Activated CD4-positive, alpha-beta T cell treated with anti-CD3 and anti-CD28 coated beads for 36 hours (primary cell): ENCODE data around the gene SERPINC1. TPM values are rescaled to one million over a fixed set of nuclear protein-coding genes. Genes with fewer than 3 reads are reported as not detected.

ENCODE experiments used
- ATAC-seq: fragments of 200-7000 bp; cut with Tn5 transposase; one replicate; pipeline ENCODE4 v1.10.0; 2021; ENCODE audit warnings: mild to moderate bottlenecking, moderate library complexity
- CTCF ChIA-PET: fragments of 350-600 bp; sonication (Branson Sonifier 250); formaldehyde crosslinking; loops from one replicate; lab custom pipeline; 2021; ENCODE audit warnings: antibody characterized with exemption; lab: Charles Lee
- POLR2A ChIA-PET: fragments of 350-600 bp; sonication (Branson Sonifier 250); formaldehyde crosslinking; loops from one replicate; lab custom pipeline; 2021; ENCODE audit warnings: antibody characterized with exemption, inconsistent platforms; lab: Charles Lee
- DNase-seq: peaks from one replicate; pipeline ENCODE4 v3.0.0-alpha.2; 2020
- H3K27ac Mint-ChIP-seq: one replicate; pipeline ENCODE4 v1.8.0; 2021; ENCODE audit warnings: mixed read lengths
- H3K27me3 Mint-ChIP-seq: one replicate; pipeline ENCODE4 v1.8.0; 2021; ENCODE audit warnings: mixed read lengths
- H3K36me3 Mint-ChIP-seq: one replicate; pipeline ENCODE4 v1.8.0; 2021; ENCODE audit warnings: low read depth, mixed read lengths
- H3K4me1 Mint-ChIP-seq: one replicate; pipeline ENCODE4 v1.8.0; 2021; ENCODE audit warnings: mixed read lengths
- H3K4me3 Mint-ChIP-seq: one replicate; pipeline ENCODE4 v1.8.0; 2021; ENCODE audit warnings: mild to moderate bottlenecking, moderate library complexity, mixed read lengths
- H3K9me3 Mint-ChIP-seq: one replicate; pipeline ENCODE4 v1.8.0; 2021; ENCODE audit warnings: low read depth, mixed read lengths
- intact Hi-C, 2 experiments: fragments of 100-400 bp; cut with DNase I in 1 of 2; cut with micrococcal nuclease in 1 of 2; formaldehyde crosslinking; loops; one replicate each; pipeline versions ENCODE4 v1.14.2 to v1.15.1; 2022 to 2024; cut with DNase I, micrococcal nuclease
- total RNA-seq, 2 experiments: library from RNA; stranded (reverse); gene quantifications; one replicate each; pipeline ENCODE4 v1.2.3, GENCODE V29; 2021

Gene SERPINC1
- total RNA-seq, 2 experiments from 2014 or later: 0.25 TPM; not detected in 1

DNA sequence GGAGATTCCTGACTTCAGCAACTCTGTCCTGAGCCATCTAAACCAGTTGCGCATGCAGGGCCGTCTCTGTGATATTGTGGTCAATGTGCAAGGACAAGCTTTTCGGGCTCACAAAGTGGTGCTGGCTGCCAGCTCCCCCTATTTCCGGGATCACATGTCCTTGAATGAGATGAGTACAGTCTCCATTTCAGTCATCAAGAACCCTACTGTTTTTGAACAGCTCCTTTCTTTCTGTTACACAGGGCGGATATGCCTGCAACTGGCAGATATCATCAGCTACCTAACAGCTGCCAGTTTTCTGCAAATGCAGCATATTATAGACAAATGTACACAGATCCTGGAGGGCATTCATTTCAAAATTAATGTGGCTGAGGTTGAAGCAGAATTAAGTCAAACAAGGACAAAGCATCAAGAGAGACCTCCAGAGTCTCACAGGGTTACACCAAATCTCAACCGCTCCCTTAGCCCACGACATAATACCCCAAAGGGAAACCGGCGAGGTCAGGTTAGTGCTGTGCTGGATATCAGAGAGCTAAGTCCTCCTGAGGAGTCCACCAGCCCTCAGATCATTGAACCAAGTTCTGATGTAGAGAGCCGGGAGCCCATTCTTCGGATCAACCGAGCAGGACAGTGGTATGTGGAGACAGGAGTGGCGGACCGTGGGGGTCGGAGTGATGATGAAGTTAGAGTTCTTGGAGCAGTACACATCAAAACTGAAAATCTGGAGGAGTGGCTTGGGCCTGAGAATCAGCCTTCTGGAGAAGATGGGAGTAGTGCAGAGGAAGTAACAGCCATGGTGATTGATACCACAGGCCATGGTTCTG, 46.7 kb downstream of the SERPINC1 start:
- DNase-seq (peak; percentile 59), ATAC-seq (peak; percentile 9)
- Mint-ChIP-seq H3K9me3 (no peaks in the 10 kb centered on the region), H3K27ac (peak overlapping the region; percentile 86), H3K4me3 (peak overlapping the region; percentile 91), H3K27me3 (no peaks in the 10 kb centered on the region), H3K4me1 (peaks cover 45% of the 10 kb centered on the region), H3K36me3 (peaks cover 51% of the 10 kb centered on the region)
- CTCF ChIA-PET: interaction anchor here (1.6 to 1.7 kb wide), 2 partner anchors 17 to 183 kb away, joined by 3 read pairs; no protein-coding TSS in a partner anchor
- intact Hi-C loops: loop anchor here (2.0 to 10.0 kb wide), 2 partner anchors 344 to 346 kb away; no protein-coding TSS in a partner anchor
- POLR2A ChIA-PET: interaction anchor here (1.0 to 1.2 kb wide), 2 partner anchors 9 to 394 kb away, joined by 3 to 5 read pairs; partner anchors contain the start of gene PRDX6

GRCh38 chr1:173869021-173869359, 48.1 kb downstream of the SERPINC1 start:
- H3K4me3 Mint-ChIP-seq: peak overlapping the region; percentile 91
- no peaks in the 10 kb centered on the region for H3K9me3 Mint-ChIP-seq
- ChIA-PET POLR2A (interaction anchor here (1.0 to 1.9 kb wide), 4 partner anchors 43 to 1230 kb away, joined by 3 to 10 read pairs (median 4); partner anchors contain the start of gene RC3H1), CTCF (interaction anchor here (0.6 to 1.7 kb wide), 7 partner anchors 18 to 1050 kb away, joined by 3 to 5 read pairs (median 3); partner anchors contain the start of gene DARS2)
- intact Hi-C loops: loop anchor here (2.0 to 10.0 kb wide), 8 partner anchors 154 to 1326 kb away; partner anchors contain the start of genes KIAA0040 (in 2 of the 2), RABGAP1L (in 2 of the 2), CACYBP (in 1 of the 2) and KLHL20 (in 1 of the 2)
- ATAC-seq (no peak), DNase-seq (no peak)
- peak overlapping the region; percentile 96 for H3K27ac Mint-ChIP-seq
- no peaks in the 10 kb centered on the region for H3K27me3 Mint-ChIP-seq
- H3K36me3 Mint-ChIP-seq: peaks cover 60% of the 10 kb centered on the region
- peaks cover 55% of the 10 kb centered on the region for H3K4me1 Mint-ChIP-seq

DNA sequence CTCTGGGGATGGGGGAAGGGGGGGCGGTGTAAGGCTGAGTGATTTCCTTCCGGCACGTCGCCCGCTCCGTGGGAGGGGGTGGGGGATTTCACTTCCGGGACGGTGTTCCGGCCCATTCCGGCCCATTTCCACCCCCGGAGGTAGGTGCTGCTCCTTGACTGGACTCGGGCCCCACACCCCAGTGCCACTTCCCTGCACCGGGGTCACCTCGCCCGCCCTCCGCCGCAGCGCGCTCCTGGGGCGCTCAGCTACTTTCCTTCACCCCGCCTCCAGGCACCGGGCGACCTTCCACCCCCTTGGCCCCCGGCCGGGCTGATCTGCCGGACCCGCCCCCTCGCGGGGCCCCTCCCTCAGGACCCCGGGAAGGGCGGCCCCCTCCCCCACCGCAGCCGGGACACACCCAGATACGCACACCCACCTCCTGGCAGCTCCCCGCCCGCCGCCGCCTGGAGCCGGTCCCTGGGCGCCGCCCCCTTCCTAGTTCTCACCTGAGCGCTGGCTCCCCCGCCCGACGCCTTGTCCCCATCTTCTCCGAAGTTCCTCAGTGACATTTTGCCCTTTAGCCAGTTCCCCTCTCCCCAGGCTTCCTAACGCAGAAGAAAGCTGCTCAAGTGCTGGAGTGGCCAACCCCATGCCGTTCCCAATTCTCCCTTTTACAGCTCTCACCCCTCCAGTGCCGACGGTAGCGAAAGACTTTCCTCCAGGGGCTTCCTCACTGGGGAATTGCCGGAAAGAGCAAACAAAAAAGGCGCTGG, 48.7 kb downstream of the SERPINC1 start, which contains the start of gene ZBTB37:
Gene ZBTB37, plus strand, starts transcription at position 115 of the 755 bp plus-strand sequence. CDS start 1,846 bp downstream, outside the sequence.
- peak within 1 kb of the TSS; percentile 97 for H3K27ac Mint-ChIP-seq
- H3K9me3 Mint-ChIP-seq: no peaks in the 10 kb centered on the region
- peaks cover 65% of the 10 kb centered on the region for H3K36me3 Mint-ChIP-seq
- peak within 1 kb of the TSS; percentile 91 for H3K4me3 Mint-ChIP-seq
- POLR2A ChIA-PET: interaction anchor here (0.6 to 1.9 kb wide), 13 partner anchors 10 to 1229 kb away, joined by 3 to 14 read pairs (median 3); partner anchors contain the start of genes CACYBP, CENPL, DARS2 and RC3H1
- CTCF ChIA-PET: interaction anchor here (0.6 to 1.7 kb wide), 9 partner anchors 19 to 1049 kb away, joined by 3 to 5 read pairs (median 3); partner anchors contain the start of gene DARS2
- peaks cover 60% of the 10 kb centered on the region for H3K4me1 Mint-ChIP-seq
- no peaks in the 10 kb centered on the region for H3K27me3 Mint-ChIP-seq
- ATAC-seq (peak; percentile 61), DNase-seq (peak; percentile 98)
- intact Hi-C loops: loop anchor here (1.0 to 10.0 kb wide), 13 partner anchors 44 to 1336 kb away; partner anchors contain the start of genes CENPL (in 2 of the 2), DARS2 (in 2 of the 2), KIAA0040 (in 2 of the 2) and KLHL20 (in 2 of the 2)

DNA sequence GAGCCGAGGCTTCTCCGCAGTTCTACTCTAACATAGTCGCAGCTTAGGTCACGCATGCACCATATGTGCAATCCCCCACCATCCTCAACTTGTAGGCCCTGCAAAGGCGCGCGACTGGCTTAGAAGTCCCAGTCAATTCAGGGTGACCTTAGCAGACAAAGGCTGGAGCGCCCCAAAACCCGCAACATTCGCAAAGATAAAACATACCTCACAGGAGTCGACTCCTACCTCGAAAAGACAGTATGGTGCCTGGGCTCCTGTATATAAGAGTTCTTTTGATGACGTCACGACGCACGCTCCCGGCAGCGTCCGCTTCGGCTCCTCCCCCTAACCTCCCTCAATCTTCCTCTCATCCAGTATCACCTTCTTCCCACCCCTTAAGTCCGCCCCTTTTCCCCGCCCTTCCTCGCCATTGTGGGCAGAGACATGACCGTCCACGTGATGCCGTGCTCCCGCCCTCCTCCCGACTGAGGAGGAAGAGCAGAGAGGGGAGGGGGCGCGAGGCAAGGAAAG, 49.3 kb downstream of the SERPINC1 start, which contains the start of gene GAS5:
Gene GAS5, minus strand, starts transcription at position 237 of the 513 bp plus-strand sequence.
- CTCF ChIA-PET: interaction anchor here (0.7 to 1.0 kb wide), 4 partner anchors 44 to 354 kb away, joined by 3 to 4 read pairs (median 4); partner anchors contain the start of gene DARS2
- intact Hi-C loops: loop anchor here (1.0 to 10.0 kb wide), 13 partner anchors 44 to 1336 kb away; partner anchors contain the start of genes CENPL (in 2 of the 2), DARS2 (in 2 of the 2), KIAA0040 (in 2 of the 2) and KLHL20 (in 2 of the 2)
- peak; percentile 82 for ATAC-seq
- DNase-seq: peak; percentile 100
- Mint-ChIP-seq H3K4me3 (peak within 1 kb of the TSS; percentile 91), H3K27me3 (no peaks in the 10 kb centered on the region), H3K4me1 (peaks cover 57% of the 10 kb centered on the region), H3K9me3 (no peaks in the 10 kb centered on the region), H3K36me3 (peaks cover 66% of the 10 kb centered on the region), H3K27ac (peak within 1 kb of the TSS; percentile 97)
- POLR2A ChIA-PET: interaction anchor here (0.6 to 1.9 kb wide), 13 partner anchors 10 to 1228 kb away, joined by 3 to 14 read pairs (median 3); partner anchors contain the start of genes CACYBP, CENPL, DARS2 and RC3H1

- DNase-seq (no peak), ATAC-seq (no peak)
- peak overlapping the region; percentile 97 for H3K27ac Mint-ChIP-seq
- peaks cover 67% of the 10 kb centered on the region for H3K36me3 Mint-ChIP-seq
- peak overlapping the region; percentile 91 for H3K4me3 Mint-ChIP-seq
- H3K27me3 Mint-ChIP-seq: no peaks in the 10 kb centered on the region
- POLR2A ChIA-PET: interaction anchor here (0.7 kb wide), 1 partner anchor 10 kb away, joined by 3 read pairs; no protein-coding TSS in a partner anchor
- CTCF ChIA-PET: no interaction called here
- no peaks in the 10 kb centered on the region for H3K9me3 Mint-ChIP-seq
- intact Hi-C loops: loop anchor here in 1 of 2 experiments (10.0 kb wide), 2 partner anchors 1158 to 1328 kb away; partner anchors contain the start of genes KIAA0040 and MRPS14
- peaks cover 57% of the 10 kb centered on the region for H3K4me1 Mint-ChIP-seq
Measured at GRCh38 chr1:173867141-173867752, 49.9 kb downstream of the SERPINC1 start.

DNA sequence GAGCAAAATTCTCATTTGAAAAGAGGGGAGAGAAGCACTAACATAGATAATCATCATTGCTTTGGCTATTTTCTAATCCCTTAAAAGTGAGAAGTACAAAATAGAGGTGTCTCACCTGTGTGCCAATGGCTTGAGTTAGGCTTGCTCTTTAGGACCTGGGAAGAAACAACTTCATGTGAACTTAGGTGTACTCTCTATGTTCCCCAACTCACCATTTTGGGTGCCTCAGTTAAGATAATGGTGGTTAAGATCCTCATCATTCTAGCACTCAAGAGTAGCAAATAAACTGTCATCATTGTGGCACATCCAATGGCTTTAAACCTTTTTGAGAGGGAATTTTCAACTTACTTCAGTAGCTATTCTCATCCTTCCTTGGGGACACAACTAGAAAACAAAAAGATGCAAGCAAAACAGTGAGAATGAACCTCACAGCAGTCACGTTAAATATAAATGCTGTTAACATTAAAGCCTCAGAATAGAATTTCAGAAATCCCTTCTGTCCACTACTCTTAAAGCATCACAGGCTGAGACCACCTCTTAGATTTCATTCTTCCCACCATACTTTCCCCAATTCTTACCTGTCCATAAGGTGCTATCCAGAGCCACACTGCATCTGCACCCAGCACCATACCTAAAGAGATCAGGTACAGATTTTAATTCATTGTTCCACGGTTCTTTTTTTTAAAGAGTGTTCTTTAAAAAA, 50.6 kb downstream of the SERPINC1 start:
- ChIA-PET CTCF (no interaction called here), POLR2A (interaction anchor here (2.1 kb wide), 1 partner anchor 390 kb away, joined by 9 read pairs; the partner anchor contains the start of gene PRDX6)
- intact Hi-C loops: loop anchor here in 1 of 2 experiments (10.0 kb wide), 2 partner anchors 1158 to 1328 kb away; partner anchors contain the start of genes KIAA0040 and MRPS14
- ATAC-seq: no peak
- DNase-seq: no peak
- Mint-ChIP-seq H3K9me3 (no peaks in the 10 kb centered on the region), H3K4me1 (peaks cover 56% of the 10 kb centered on the region), H3K27me3 (no peaks in the 10 kb centered on the region), H3K27ac (peak overlapping the region; percentile 97), H3K36me3 (peaks cover 72% of the 10 kb centered on the region), H3K4me3 (peak overlapping the region; percentile 91)

GRCh38 chr1:173865468-173866164, 51.5 kb downstream of the SERPINC1 start:
- intact Hi-C loops: loop anchor here in 1 of 2 experiments (10.0 kb wide), 2 partner anchors 1159 to 1329 kb away; partner anchors contain the start of genes KIAA0040 and MRPS14
- Mint-ChIP-seq H3K4me3 (peak overlapping the region; percentile 91), H3K36me3 (peaks cover 63% of the 10 kb centered on the region), H3K4me1 (peaks cover 46% of the 10 kb centered on the region), H3K9me3 (no peaks in the 10 kb centered on the region), H3K27me3 (no peaks in the 10 kb centered on the region), H3K27ac (peak overlapping the region; percentile 97)
- CTCF ChIA-PET: interaction anchor here (1.5 kb wide), 1 partner anchor 436 kb away, joined by 4 read pairs; no protein-coding TSS in a partner anchor
- ATAC-seq (no peak), DNase-seq (no peak)
- POLR2A ChIA-PET: interaction anchor here (0.6 to 2.1 kb wide), 3 partner anchors 8 to 389 kb away, joined by 3 to 9 read pairs (median 3); partner anchors contain the start of genes KLHL20 and PRDX6

DNA sequence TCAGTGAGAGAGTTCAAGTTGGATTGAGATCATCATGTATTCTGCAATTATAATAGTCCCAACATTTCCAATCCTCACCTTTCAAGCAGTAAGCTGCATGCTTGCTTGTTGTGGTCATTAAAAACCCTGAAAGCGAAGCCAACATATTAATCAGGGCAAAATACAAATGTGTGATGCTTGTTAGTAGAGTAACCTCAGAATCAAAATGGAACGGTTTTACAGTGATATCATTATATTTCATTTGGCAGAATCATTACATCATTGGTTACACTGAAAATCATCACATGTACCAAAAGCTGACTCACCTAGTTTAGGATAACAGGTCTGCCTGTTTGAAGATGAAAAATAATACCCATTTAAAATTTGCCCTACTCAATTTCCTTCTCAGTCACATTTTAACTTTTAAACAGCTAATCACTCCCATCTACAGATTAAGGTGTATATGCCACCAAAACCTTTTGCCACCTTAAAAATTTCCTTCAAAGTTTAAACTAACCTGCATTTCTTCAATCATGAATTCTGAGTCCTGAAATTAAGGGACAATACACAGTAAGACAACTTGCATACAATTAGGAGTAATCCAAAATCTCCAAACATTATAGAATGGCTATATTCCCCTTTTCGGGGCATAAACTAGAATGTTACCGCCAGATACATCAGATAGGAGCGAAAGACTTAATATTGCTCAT, 52.8 kb downstream of the SERPINC1 start:
- H3K36me3 Mint-ChIP-seq: peaks cover 63% of the 10 kb centered on the region
- peak overlapping the region; percentile 97 for H3K27ac Mint-ChIP-seq
- H3K27me3 Mint-ChIP-seq: no peaks in the 10 kb centered on the region
- CTCF ChIA-PET: interaction anchor here (0.6 to 1.5 kb wide), 2 partner anchors 435 to 1322 kb away, joined by 4 read pairs; no protein-coding TSS in a partner anchor
- DNase-seq (no peak), ATAC-seq (no peak)
- peaks cover 34% of the 10 kb centered on the region for H3K4me1 Mint-ChIP-seq
- POLR2A ChIA-PET: interaction anchor here (0.6 to 2.1 kb wide), 5 partner anchors 13 to 388 kb away, joined by 3 to 12 read pairs (median 3); partner anchors contain the start of genes CENPL, DARS2, PRDX6 and RC3H1
- peak overlapping the region; percentile 91 for H3K4me3 Mint-ChIP-seq
- H3K9me3 Mint-ChIP-seq: no peaks in the 10 kb centered on the region
- intact Hi-C loops: loop anchor here in 1 of 2 experiments (10.0 kb wide), 2 partner anchors 1160 to 1330 kb away; partner anchors contain the start of genes KIAA0040 and MRPS14
